GM12891 (cell line): ENCODE results near the gene MPND.
A peak's percentile ranks its signal among the peaks of the same experiment; 100 is the strongest.

ENCODE experiments used
- DNase-seq: peaks from one replicate; pipeline ENCODE4 v3.0.0; 2011; ENCODE audit warnings: low spot score; ENCODE audit not compliant: insufficient read length
- FAIRE-seq: peaks from 2 replicates; lab custom pipeline; 2011; peaks lifted over from hg19 to GRCh38; lab: Jason Lieb, UNC
- PAX5 ChIP-seq: IDR thresholded peaks from 2 replicates; pipeline ENCODE4 v1.6.1; 2011; ENCODE audit warnings: low read length, moderate library complexity, mild to moderate bottlenecking; ENCODE audit not compliant: insufficient read depth, severe bottlenecking
- POLR2A ChIP-seq: IDR thresholded peaks from 2 replicates; pipeline ENCODE4 v1.6.1; 2011; ENCODE audit warnings: low read depth, low read length, control low read depth
- POLR2AphosphoS5 ChIP-seq: IDR thresholded peaks from 2 replicates; pipeline ENCODE4 v1.6.1; 2011; ENCODE audit warnings: low read depth, low read length, control low read depth
- POU2F2 ChIP-seq: IDR thresholded peaks from 2 replicates; pipeline ENCODE4 v1.6.1; 2011; ENCODE audit warnings: low read depth, mild to moderate bottlenecking, control low read depth, low read length, moderate library complexity
- SPI1 ChIP-seq: IDR thresholded peaks from 2 replicates; pipeline ENCODE4 v1.6.1; 2011; ENCODE audit warnings: low read depth, low read length, control low read depth
- TAF1 ChIP-seq: IDR thresholded peaks from 2 replicates; pipeline ENCODE4 v1.6.1; 2011; ENCODE audit warnings: low read depth, low read length, control low read depth

Gene MPND

DNA sequence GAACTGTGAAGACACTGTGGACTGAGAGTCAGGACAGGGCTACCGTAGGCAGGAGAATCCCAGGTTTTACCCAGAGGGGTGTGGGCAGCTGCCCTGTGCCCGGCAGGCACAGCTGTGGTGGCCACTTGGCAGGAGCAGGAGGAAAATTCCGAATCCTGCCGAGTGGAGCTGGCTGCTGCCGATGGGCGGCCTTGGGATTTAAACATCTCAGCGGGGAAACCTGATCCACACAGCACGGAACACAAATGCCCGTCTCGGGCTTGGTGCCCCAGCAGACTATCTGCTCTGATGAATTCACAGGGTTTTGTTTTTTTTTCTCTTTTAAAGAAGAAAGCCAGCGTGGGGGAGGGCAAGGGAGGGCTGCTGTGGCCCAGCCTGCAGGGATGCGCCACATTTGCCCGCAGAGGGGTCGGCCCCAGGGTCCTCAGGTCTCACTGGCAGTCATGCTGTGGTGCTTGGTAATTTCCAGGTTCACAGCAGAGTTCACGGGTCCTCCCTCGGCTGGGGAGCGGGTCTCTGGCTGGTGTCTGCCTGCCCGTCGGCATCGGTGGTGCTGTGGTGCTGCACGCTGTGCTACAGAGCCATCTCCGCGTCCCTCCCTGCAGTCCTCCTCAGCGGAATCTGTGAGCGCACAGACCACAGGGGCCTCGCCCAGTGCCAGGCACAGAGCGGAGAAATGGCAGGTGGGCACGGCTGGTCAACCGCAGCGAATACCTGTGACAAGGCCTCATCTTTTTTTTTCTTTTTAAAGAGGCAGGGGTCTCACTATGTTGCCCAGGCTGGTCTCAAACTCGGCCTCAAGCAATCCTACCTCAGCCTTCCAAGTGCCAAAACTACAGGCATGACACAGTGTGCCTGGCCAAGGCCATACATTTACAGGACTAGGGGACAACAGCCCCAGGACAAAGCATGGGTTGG, 28.1 kb downstream of the MPND start:
- FAIRE-seq = no peak
- no peak for DNase-seq
- TF ChIP-seq POU2F2 (no peak), SPI1 (no peak), POLR2AphosphoS5 (no peak), PAX5 (no peak), TAF1 (no peak), POLR2A (no peak)

- no peak for DNase-seq
- TF ChIP-seq SPI1 (no peak), TAF1 (no peak), PAX5 (no peak), POU2F2 (no peak)
- FAIRE-seq = no peak
These were observed 29.0 kb downstream of the MPND start for GRCh38 chr19:4372165-4373012.

DNA sequence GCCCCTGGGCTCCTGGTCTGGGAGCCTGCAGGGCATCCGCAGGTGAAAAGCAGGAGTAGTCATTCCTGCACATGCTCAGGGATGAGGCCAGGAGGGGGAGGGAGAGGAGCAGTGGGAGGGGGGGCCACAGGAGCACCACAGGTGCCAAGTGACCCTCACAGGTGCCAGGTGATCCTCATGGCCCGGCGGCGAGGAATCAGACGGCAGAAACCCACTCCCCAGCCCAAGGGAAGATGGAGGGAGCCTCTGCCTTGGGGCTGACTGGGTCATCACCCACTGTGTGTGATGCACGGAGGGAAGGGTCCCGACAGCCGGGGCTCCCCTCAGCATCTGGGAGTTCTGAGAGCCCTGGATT, 29.6 kb downstream of the MPND start:
- DNase-seq = no peak
- FAIRE-seq = no peak
- TF ChIP-seq PAX5 = no peak
- no peak for TF ChIP-seq POLR2AphosphoS5
- TF ChIP-seq TAF1 = no peak
- no peak for TF ChIP-seq POLR2A
- TF ChIP-seq SPI1 = no peak
- TF ChIP-seq POU2F2 = no peak

- TF ChIP-seq POU2F2 (no peak), SPI1 (no peak), PAX5 (no peak), POLR2A (no peak), TAF1 (no peak), POLR2AphosphoS5 (no peak)
- DNase-seq (no peak), FAIRE-seq (no peak)
These were observed 30.5 kb downstream of the MPND start for GRCh38 chr19:4373601-4374497.

GRCh38 chr19:4374498-4375163, 31.3 kb downstream of the MPND start:
- no peak for TF ChIP-seq PAX5
- no peak for TF ChIP-seq SPI1
- no peak for TF ChIP-seq POU2F2
- no peak for TF ChIP-seq POLR2AphosphoS5
- no peak for TF ChIP-seq POLR2A
- no peak for TF ChIP-seq TAF1
- FAIRE-seq (no peak), DNase-seq (no peak)

DNA sequence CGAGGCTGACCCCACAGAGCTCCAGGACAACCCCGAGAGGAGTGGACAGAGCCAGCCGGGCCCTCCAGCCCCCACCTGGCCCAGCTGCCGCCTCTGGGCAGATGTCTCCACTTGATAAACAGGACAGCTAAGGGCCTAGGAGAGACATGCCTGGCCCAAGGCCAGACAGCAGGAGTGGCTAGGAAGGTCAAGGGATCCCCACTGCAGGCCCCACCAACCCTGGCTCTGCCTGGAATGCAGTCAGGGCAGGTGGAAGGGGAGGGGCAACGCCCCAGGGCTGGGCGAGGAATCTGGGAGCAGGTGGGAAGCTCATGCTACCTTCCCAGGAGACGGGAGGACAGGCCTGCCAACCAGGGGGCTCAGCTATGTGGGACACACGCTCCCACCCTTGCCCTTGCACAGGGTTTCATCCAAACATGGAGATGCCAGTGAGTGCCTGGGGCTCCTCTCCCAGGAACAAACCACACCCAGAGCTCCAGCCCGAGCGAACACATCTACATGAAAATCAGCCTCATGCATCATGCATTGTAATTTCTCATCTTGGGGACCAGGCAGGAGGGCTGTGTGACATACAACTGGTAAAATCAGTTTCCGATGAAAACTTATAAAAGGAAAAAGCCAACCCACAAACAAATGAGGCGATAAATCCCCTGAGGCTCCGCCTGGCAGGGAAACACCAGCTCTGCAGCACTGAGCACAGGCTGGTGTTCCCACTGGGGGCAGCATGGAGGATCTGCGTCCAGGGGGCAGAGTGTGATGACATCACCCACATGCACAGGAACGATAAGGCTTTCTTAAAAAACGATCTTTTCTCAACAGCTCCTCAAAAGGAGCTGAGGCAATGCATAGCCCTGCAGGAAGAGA, 32.0 kb downstream of the MPND start:
- TF ChIP-seq POLR2A (no peak), TAF1 (no peak), POLR2AphosphoS5 (no peak), POU2F2 (no peak), SPI1 (no peak), PAX5 (no peak)
- FAIRE-seq = peak; percentile 87
- DNase-seq = no peak

DNA sequence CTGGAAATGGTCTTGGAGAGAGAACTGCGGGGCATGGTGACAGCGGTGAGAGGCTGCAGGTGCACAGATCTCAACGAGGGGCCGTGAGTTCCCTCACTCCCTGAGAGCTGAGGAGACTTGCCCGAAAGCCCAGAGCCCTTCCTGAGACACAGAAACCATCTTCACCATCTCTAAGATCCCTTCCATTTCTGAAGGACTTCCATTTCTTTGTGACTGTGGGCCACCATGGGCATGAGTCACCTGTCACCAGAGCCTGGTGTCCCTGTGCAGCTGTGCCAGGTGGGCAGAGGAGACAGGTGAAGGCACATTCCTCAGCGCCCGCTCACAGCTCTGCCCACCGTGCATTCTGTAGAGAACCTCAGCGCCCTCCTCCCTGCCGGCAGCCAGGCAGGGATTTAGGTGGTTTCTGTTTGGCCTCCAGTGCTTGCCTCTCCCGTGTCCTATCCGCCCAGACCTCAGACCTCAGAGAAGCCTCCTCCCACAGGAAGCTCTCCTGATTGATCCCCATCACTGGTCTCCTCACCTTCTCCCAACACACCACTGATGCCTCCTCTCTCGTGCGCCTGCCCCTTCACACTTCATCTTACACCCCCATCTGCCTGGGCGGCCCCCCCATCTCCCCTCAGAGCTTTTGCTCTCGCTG, 32.8 kb downstream of the MPND start:
- no peak for TF ChIP-seq POLR2A
- TF ChIP-seq PAX5 = no peak
- TF ChIP-seq POLR2AphosphoS5 = no peak
- no peak for TF ChIP-seq SPI1
- no peak for TF ChIP-seq TAF1
- no peak for TF ChIP-seq POU2F2
- DNase-seq (no peak), FAIRE-seq (no peak)
